Inflammatory macrophage treated with lipopolysaccharide for 4 hours (primary cell): ENCODE measurements around the gene PCNT.

Source experiments
- DNase-seq: peaks from one replicate; pipeline ENCODE4 v3.0.0-alpha.2; 2020

PCNT gene

GRCh38 chr21:46492851-46493250, 168.9 kb downstream of the PCNT start:
- no peak for DNase-seq

DNA sequence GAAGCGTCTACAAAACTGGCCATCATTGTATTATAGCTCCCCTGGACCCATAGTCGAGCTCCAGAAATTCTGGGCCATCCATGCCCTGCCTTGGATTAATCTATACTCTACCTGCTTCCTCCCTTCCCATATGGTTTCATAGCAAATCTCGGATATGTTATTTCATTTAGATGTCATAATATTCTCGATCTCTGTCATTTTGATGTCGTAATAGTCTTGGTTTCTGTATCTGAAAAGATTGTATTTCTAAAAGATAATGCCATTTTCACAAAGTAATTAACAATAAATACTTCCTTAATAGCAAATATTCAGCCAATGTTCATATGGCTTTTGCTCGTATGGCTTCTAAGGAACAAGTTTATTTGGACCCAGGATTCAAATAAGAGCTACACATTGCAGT, 169.9 kb downstream of the PCNT start:
- peak; percentile 11 for DNase-seq
